Measurements from ENCODE around the gene IDH3G.

GRCh38 chrX:153825042-153825441 is 30.9 kb upstream of the IDH3G start:
- TF ChIP-seq, protein P1, sequence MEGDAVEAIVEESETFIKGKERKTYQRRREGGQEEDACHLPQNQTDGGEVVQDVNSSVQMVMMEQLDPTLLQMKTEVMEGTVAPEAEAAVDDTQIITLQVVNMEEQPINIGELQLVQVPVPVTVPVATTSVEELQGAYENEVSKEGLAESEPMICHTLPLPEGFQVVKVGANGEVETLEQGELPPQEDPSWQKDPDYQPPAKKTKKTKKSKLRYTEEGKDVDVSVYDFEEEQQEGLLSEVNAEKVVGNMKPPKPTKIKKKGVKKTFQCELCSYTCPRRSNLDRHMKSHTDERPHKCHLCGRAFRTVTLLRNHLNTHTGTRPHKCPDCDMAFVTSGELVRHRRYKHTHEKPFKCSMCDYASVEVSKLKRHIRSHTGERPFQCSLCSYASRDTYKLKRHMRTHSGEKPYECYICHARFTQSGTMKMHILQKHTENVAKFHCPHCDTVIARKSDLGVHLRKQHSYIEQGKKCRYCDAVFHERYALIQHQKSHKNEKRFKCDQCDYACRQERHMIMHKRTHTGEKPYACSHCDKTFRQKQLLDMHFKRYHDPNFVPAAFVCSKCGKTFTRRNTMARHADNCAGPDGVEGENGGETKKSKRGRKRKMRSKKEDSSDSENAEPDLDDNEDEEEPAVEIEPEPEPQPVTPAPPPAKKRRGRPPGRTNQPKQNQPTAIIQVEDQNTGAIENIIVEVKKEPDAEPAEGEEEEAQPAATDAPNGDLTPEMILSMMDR (conservative IDR thresholded peaks at IDR 0.05; ENCODE audit: low read depth, low read length), result no peak
- TF ChIP-seq EZH2 (IDR thresholded peaks at IDR 0.05; ENCODE audit: borderline replicate concordance, low read depth, low read length, poor library complexity, severe bottlenecking), result no peak
